ENCODE results near the gene RAB43.

Gene RAB43

GRCh38 chr3:129131465-129132088, 10.0 kb upstream of the RAB43 start:
- no peak overlapping the region for H2AFZ ChIP-seq (ENCODE audit: low read length)
- H3K36me3 ChIP-seq (ENCODE audit: insufficient read depth, low read length), result peaks cover 93% of the 10 kb centered on the region
- no peaks in the 10 kb centered on the region for H3F3A ChIP-seq (ENCODE audit: insufficient read depth, low read length)
- TF ChIP-seq CTCF (IDR thresholded peaks at IDR 0.05; ENCODE audit: low read length), result no peak
- no peak for TF ChIP-seq EZH2 (IDR thresholded peaks at IDR 0.05; ENCODE audit: borderline replicate concordance, low read length)
- H3K9me2 ChIP-seq (ENCODE audit: low read depth, low read length), result no peaks in the 10 kb centered on the region
- no peaks in the 10 kb centered on the region for H3K79me2 ChIP-seq (ENCODE audit: insufficient read depth, low read length)
- no peaks in the 10 kb centered on the region for H4K20me1 ChIP-seq (ENCODE audit: insufficient read depth, low read length)
- H3K4me3 ChIP-seq (ENCODE audit: low read depth, low read length, poor library complexity, severe bottlenecking), result no peak overlapping the region
- no peaks in the 10 kb centered on the region for H3K9me3 ChIP-seq (ENCODE audit: low read length)
- no peak overlapping the region for H3K9ac ChIP-seq (ENCODE audit: low read length)
- H3K4me2 ChIP-seq (ENCODE audit: low read length), result no peak overlapping the region
- no peaks in the 10 kb centered on the region for H3K27me3 ChIP-seq (ENCODE audit: insufficient read depth, low read length)
- H3K4me1 ChIP-seq (ENCODE audit: insufficient read depth, low read length, severe bottlenecking), result no peaks in the 10 kb centered on the region
- no peak overlapping the region for H3K27ac ChIP-seq (ENCODE audit: low read depth, low read length, poor library complexity, severe bottlenecking)

- Histone ChIP-seq H3K4me3 (ENCODE audit: low read depth, low read length, poor library complexity, severe bottlenecking) (no peak overlapping the region), H3K79me2 (ENCODE audit: insufficient read depth, low read length) (no peaks in the 10 kb centered on the region), H3K4me2 (ENCODE audit: low read length) (no peak overlapping the region), H2AFZ (ENCODE audit: low read length) (no peak overlapping the region), H3K9me3 (ENCODE audit: low read length) (no peaks in the 10 kb centered on the region), H3K27ac (ENCODE audit: low read depth, low read length, poor library complexity, severe bottlenecking) (no peak overlapping the region), H4K20me1 (ENCODE audit: insufficient read depth, low read length) (no peaks in the 10 kb centered on the region), H3K27me3 (ENCODE audit: insufficient read depth, low read length) (no peaks in the 10 kb centered on the region), H3K36me3 (ENCODE audit: insufficient read depth, low read length) (peaks cover 81% of the 10 kb centered on the region), H3K9me2 (ENCODE audit: low read depth, low read length) (no peaks in the 10 kb centered on the region), H3F3A (ENCODE audit: insufficient read depth, low read length) (no peaks in the 10 kb centered on the region), H3K4me1 (ENCODE audit: insufficient read depth, low read length, severe bottlenecking) (no peaks in the 10 kb centered on the region), H3K9ac (ENCODE audit: low read length) (no peak overlapping the region)
- no peak for TF ChIP-seq EZH2 (IDR thresholded peaks at IDR 0.05; ENCODE audit: borderline replicate concordance, low read length)
- no peak for TF ChIP-seq CTCF (IDR thresholded peaks at IDR 0.05; ENCODE audit: low read length)
These were observed 8.7 kb upstream of the RAB43 start for GRCh38 chr3:129130291-129130813.

- H3K27me3 ChIP-seq (ENCODE audit: insufficient read depth, low read length), result no peaks in the 10 kb centered on the region
- no peak overlapping the region for H3K4me3 ChIP-seq (ENCODE audit: low read depth, low read length, poor library complexity, severe bottlenecking)
- H3K9ac ChIP-seq (ENCODE audit: low read length), result no peak overlapping the region
- no peaks in the 10 kb centered on the region for H3K9me2 ChIP-seq (ENCODE audit: low read depth, low read length)
- H4K20me1 ChIP-seq (ENCODE audit: insufficient read depth, low read length), result no peaks in the 10 kb centered on the region
- peaks cover 63% of the 10 kb centered on the region for H3K36me3 ChIP-seq (ENCODE audit: insufficient read depth, low read length)
- H3F3A ChIP-seq (ENCODE audit: insufficient read depth, low read length), result no peaks in the 10 kb centered on the region
- no peak overlapping the region for H3K27ac ChIP-seq (ENCODE audit: low read depth, low read length, poor library complexity, severe bottlenecking)
- no peaks in the 10 kb centered on the region for H3K9me3 ChIP-seq (ENCODE audit: low read length)
- no peak overlapping the region for H3K4me2 ChIP-seq (ENCODE audit: low read length)
- no peak for TF ChIP-seq CTCF (IDR thresholded peaks at IDR 0.05; ENCODE audit: low read length)
- no peak for TF ChIP-seq EZH2 (IDR thresholded peaks at IDR 0.05; ENCODE audit: borderline replicate concordance, low read length)
- no peaks in the 10 kb centered on the region for H3K79me2 ChIP-seq (ENCODE audit: insufficient read depth, low read length)
- no peak overlapping the region for H2AFZ ChIP-seq (ENCODE audit: low read length)
- peaks cover 2% of the 10 kb centered on the region for H3K4me1 ChIP-seq (ENCODE audit: insufficient read depth, low read length, severe bottlenecking)
These were observed 7.0 kb upstream of the RAB43 start for GRCh38 chr3:129128357-129129155.

All from OCI-LY1 (cell line).